H1 (cell line): ENCODE data around the gene RMDN3. TPM values are rescaled to one million over a fixed set of nuclear protein-coding genes. Genes with fewer than 3 reads are reported as not detected.
A peak's percentile ranks its signal among the peaks of the same experiment; 100 is the strongest.

ENCODE experiments used
- CTCF ChIA-PET: fragments of 300-600 bp; sonication (Branson Sonifier 250); formaldehyde crosslinking; loops from one replicate; lab custom pipeline; 2021; ENCODE audit not compliant: partially characterized antibody; lab: Charles Lee
- POLR2A ChIA-PET: fragments of 300-600 bp; sonication (Branson Sonifier 250); formaldehyde crosslinking; loops from one replicate; lab custom pipeline; 2021; ENCODE audit warnings: inconsistent platforms; ENCODE audit not compliant: partially characterized antibody; lab: Charles Lee
- DNase-seq, 2 experiments: peaks; one replicate each; pipeline versions ENCODE4 v3.0.0 to v3.0.0-alpha.2; 2010 to 2022; ENCODE audit warnings: low spot score in 2 of 2, low read depth in 1 of 2, mixed read lengths in 1 of 2
- FAIRE-seq: peaks from 2 replicates; lab custom pipeline; 2011; peaks lifted over from hg19 to GRCh38; lab: Jason Lieb, UNC
- H2AFZ ChIP-seq: 2 replicates; pipeline ENCODE4 v1.8.1; 2012; ENCODE audit warnings: low read length, inconsistent platforms
- H2AK5ac ChIP-seq: 2 replicates; pipeline ENCODE4 v1.6.1; 2013; ENCODE audit warnings: low read depth, low read length
- H2BK120ac ChIP-seq: replicated peaks from 2 replicates; pipeline ENCODE3; 2013; ENCODE audit warnings: low read depth, low read length, inconsistent platforms
- H2BK12ac ChIP-seq: 2 replicates; pipeline ENCODE4 v1.6.1; 2013; ENCODE audit warnings: low read depth, low read length
- H2BK15ac ChIP-seq: 2 replicates; pipeline ENCODE4 v1.6.1; 2013; ENCODE audit warnings: low read length
- H2BK20ac ChIP-seq: 2 replicates; pipeline ENCODE4 v1.6.1; 2013; ENCODE audit warnings: low read length
- H2BK5ac ChIP-seq: 2 replicates; pipeline ENCODE4 v1.6.1; 2013; ENCODE audit warnings: low read depth, low read length
- H3K14ac ChIP-seq: 2 replicates; pipeline ENCODE4 v1.6.1; 2013; ENCODE audit warnings: inconsistent platforms; ENCODE audit not compliant: insufficient read length
- H3K18ac ChIP-seq: 2 replicates; pipeline ENCODE4 v1.6.1; 2013; ENCODE audit warnings: low read length; ENCODE audit errors: extremely low read depth
- H3K23ac ChIP-seq: 2 replicates; pipeline ENCODE4 v1.6.1; 2013; ENCODE audit warnings: inconsistent platforms; ENCODE audit not compliant: insufficient read length
- H3K23me2 ChIP-seq: 2 replicates; pipeline ENCODE4 v1.6.1; 2013; ENCODE audit warnings: low read depth, low read length
- H3K27ac ChIP-seq: 2 replicates; pipeline ENCODE4 v1.6.1; 2011; ENCODE audit warnings: low read depth, low read length, inconsistent platforms
- H3K27me3 ChIP-seq, 4 experiments: replicated peaks in 1 of 4; 1 replicate in 1 of 4; 2 replicates in 3 of 4; pipeline versions ENCODE4 v1.6.1 to v1.8.1; 2011 to 2013; ENCODE audit warnings: low read length in 3 of 4, mild to moderate bottlenecking in 3 of 4, inconsistent platforms in 2 of 4, mixed read lengths in 2 of 4, moderate library complexity in 1 of 4; ENCODE audit not compliant: control insufficient read depth in 3 of 4, insufficient read depth in 3 of 4; ENCODE audit errors: extremely low read depth in 1 of 4
- H3K36me3 ChIP-seq, 4 experiments: 2 replicates each; pipeline versions ENCODE4 v1.6.1 to v1.8.1; 2011 to 2013; ENCODE audit warnings: mild to moderate bottlenecking in 4 of 4, low read length in 3 of 4, moderate library complexity in 2 of 4, control low read depth in 1 of 4, inconsistent platforms in 1 of 4; ENCODE audit not compliant: insufficient read depth in 4 of 4, control insufficient read depth in 2 of 4
- H3K4ac ChIP-seq: replicated peaks from 2 replicates; pipeline ENCODE3; 2013; ENCODE audit warnings: low read length, low read depth, mixed read lengths, inconsistent platforms; ENCODE audit not compliant: insufficient read length
- H3K4me1 ChIP-seq, 4 experiments: replicated peaks in 1 of 4; 1 replicate in 1 of 4; 2 replicates in 3 of 4; pipeline versions ENCODE4 v1.6.1 to v1.8.1; 2011 to 2013; ENCODE audit warnings: low read length in 3 of 4, inconsistent platforms in 2 of 4, mixed read lengths in 1 of 4; ENCODE audit not compliant: insufficient read depth in 4 of 4, control insufficient read depth in 3 of 4
- H3K4me2 ChIP-seq, 2 experiments: 2 replicates each; pipeline versions ENCODE4 v1.6.1 to v1.8.1; 2011 to 2013; ENCODE audit warnings: low read depth in 2 of 2, low read length in 2 of 2, control low read depth in 1 of 2, inconsistent platforms in 1 of 2, mild to moderate bottlenecking in 1 of 2; ENCODE audit not compliant: insufficient read depth in 1 of 2
- H3K4me3 ChIP-seq, 4 experiments: fragments of 200-600, 300-600 bp in 1 of 4; sonication (generic), shearing (Covaris generic), sonication (Bioruptor Twin) in 1 of 4; 2 replicates each; pipeline versions ENCODE4 v1.5.1 to v1.8.1; 2011 to 2016; ENCODE audit warnings: low read length in 4 of 4, low read depth in 3 of 4, control low read depth in 2 of 4, inconsistent platforms in 2 of 4, mild to moderate bottlenecking in 2 of 4, mixed read lengths in 1 of 4, moderate library complexity in 1 of 4; ENCODE audit not compliant: insufficient read depth in 2 of 4; ENCODE audit errors: extremely low read depth in 1 of 4
- H3K56ac ChIP-seq: replicated peaks from 2 replicates; pipeline ENCODE3; 2013; ENCODE audit warnings: low read depth, mild to moderate bottlenecking, mixed read lengths, low read length, inconsistent platforms; ENCODE audit not compliant: insufficient read length
- H3K79me1 ChIP-seq: 2 replicates; pipeline ENCODE4 v1.6.1; 2013; ENCODE audit warnings: low read depth, low read length, control low read depth
- H3K79me2 ChIP-seq, 2 experiments: 2 replicates each; pipeline versions ENCODE4 v1.6.1 to v1.8.1; 2012 to 2013; ENCODE audit warnings: low read length in 2 of 2, mild to moderate bottlenecking in 2 of 2, inconsistent platforms in 1 of 2; ENCODE audit not compliant: insufficient read depth in 2 of 2, control insufficient read depth in 1 of 2
- H3K9ac ChIP-seq, 4 experiments: replicated peaks in 1 of 4; 1 replicate in 1 of 4; 2 replicates in 3 of 4; pipeline versions ENCODE4 v1.6.1 to v1.8.1; 2011 to 2013; ENCODE audit warnings: low read depth in 3 of 4, low read length in 3 of 4, control low read depth in 2 of 4, mild to moderate bottlenecking in 2 of 4, moderate library complexity in 2 of 4, inconsistent platforms in 1 of 4; ENCODE audit errors: extremely low read depth in 1 of 4
- H3K9me3 ChIP-seq, 2 experiments: 2 replicates each; pipeline versions ENCODE4 v1.6.1 to v1.8.1; 2012 to 2013; ENCODE audit warnings: mild to moderate bottlenecking in 2 of 2, moderate library complexity in 2 of 2, control low read depth in 1 of 2, inconsistent platforms in 1 of 2, low read depth in 1 of 2, low read length in 1 of 2, mixed read lengths in 1 of 2; ENCODE audit not compliant: insufficient read depth in 2 of 2
- H4K20me1 ChIP-seq, 2 experiments: replicated peaks in 1 of 2; 2 replicates each; pipeline versions ENCODE3 to v1.8.1; 2011 to 2013; ENCODE audit warnings: inconsistent platforms in 2 of 2, low read length in 2 of 2, mild to moderate bottlenecking in 1 of 2; ENCODE audit not compliant: insufficient read depth in 2 of 2, control insufficient read depth in 1 of 2
- H4K5ac ChIP-seq: 2 replicates; pipeline ENCODE4 v1.6.1; 2013; ENCODE audit warnings: low read length, low read depth, mixed read lengths, inconsistent platforms; ENCODE audit not compliant: insufficient read length
- H4K8ac ChIP-seq: 2 replicates; pipeline ENCODE4 v1.8.0; 2013; ENCODE audit warnings: mild to moderate bottlenecking, moderate library complexity, low read length, inconsistent platforms; ENCODE audit not compliant: insufficient read depth; ENCODE audit errors: extremely low read depth
- H4K91ac ChIP-seq: replicated peaks from 2 replicates; pipeline ENCODE3; 2013; ENCODE audit warnings: low read length, mixed read lengths, inconsistent platforms; ENCODE audit not compliant: insufficient read length
- KDM4A ChIP-seq: IDR thresholded peaks from one replicate; pipeline ENCODE4 v1.7.1; 2012; ENCODE audit warnings: low read depth, mild to moderate bottlenecking, moderate library complexity, low read length, inconsistent platforms; ENCODE audit not compliant: severe bottlenecking
- MAX ChIP-seq: IDR thresholded peaks from 2 replicates; pipeline ENCODE4 v1.6.1; 2012; ENCODE audit warnings: inconsistent platforms
- PHF8 ChIP-seq: fragments of 200-600 bp; sonication (generic); conservative IDR thresholded peaks from 2 replicates; pipeline ENCODE4 v1.7.1; 2012; ENCODE audit warnings: low read depth, mild to moderate bottlenecking, inconsistent platforms, low read length, moderate library complexity
- POLR2A ChIP-seq, 2 experiments: IDR thresholded peaks; 1 replicate in 1 of 2; 2 replicates in 1 of 2; pipeline ENCODE4 v1.6.1; 2011; ENCODE audit warnings: low read depth in 2 of 2, low read length in 2 of 2, mild to moderate bottlenecking in 2 of 2; ENCODE audit errors: control extremely low read depth in 1 of 2
- POLR2AphosphoS5 ChIP-seq: IDR thresholded peaks from 2 replicates; pipeline ENCODE4 v1.6.1; 2011; ENCODE audit warnings: low read depth, low read length
- SAP30 ChIP-seq: fragments of 300-600 bp; sonication (generic); IDR thresholded peaks from 2 replicates; pipeline ENCODE4 v1.7.1; 2012; ENCODE audit warnings: low read length, moderate library complexity, mild to moderate bottlenecking, inconsistent platforms; ENCODE audit not compliant: insufficient read depth, insufficient replicate concordance
- SUZ12 ChIP-seq: fragments of 200-600 bp; sonication (generic); IDR thresholded peaks from 2 replicates; pipeline ENCODE4 v1.6.1; 2012; ENCODE audit warnings: mild to moderate bottlenecking, inconsistent platforms, low read length, moderate library complexity, mixed read lengths
- USF2 ChIP-seq: IDR thresholded peaks from 2 replicates; pipeline ENCODE4 v1.6.1; 2011; ENCODE audit warnings: low read length, improper control_type of control experiment
- YY1 ChIP-seq: IDR thresholded peaks from 2 replicates; pipeline ENCODE4 v1.6.1; 2011; ENCODE audit warnings: low read depth, mild to moderate bottlenecking, low read length
- ZNF274 ChIP-seq: IDR thresholded peaks from 2 replicates; pipeline ENCODE4 v1.7.0; 2012; ENCODE audit warnings: low read length, borderline replicate concordance; ENCODE audit errors: extremely low read depth
- WGBS, 2 experiments: shearing (Covaris generic) in 1 of 2; methylation state at CpG; one replicate each; pipeline versions ENCODE4 v1.1.6 to v1.1.7; 2013 to 2015; ENCODE audit warnings: low lambda C conversion rate in 2 of 2, mixed read lengths in 2 of 2, inconsistent platforms in 1 of 2, low coverage in 1 of 2, missing lambda C conversion rate in 1 of 2; ENCODE audit not compliant: insufficient replicate concordance in 2 of 2, insufficient coverage in 1 of 2, insufficient read length in 1 of 2; ENCODE audit errors: extremely low coverage in 1 of 2, missing lambda C conversion rate in 1 of 2; 5-methylcytosine and 5-hydroxymethylcytosine counted together
- polyA plus RNA-seq, 7 experiments: library from polyadenylated mRNA; depleted of rRNA in 3 of 7; stranded (reverse) in 5 of 7; unstranded in 2 of 7; fragments of >200 nt in 5 of 7; fragments of 200-250 nt in 2 of 7; gene quantifications; 1 replicate in 5 of 7; 2 replicates in 1 of 7; 4 replicates in 1 of 7; pipeline versions ENCODE4 v1.2.1 to v1.2.3, GENCODE V29; 2011 to 2013; ENCODE audit warnings: missing spikeins in 2 of 7, mixed read lengths in 2 of 7
- total RNA-seq: library from RNA; stranded (reverse); fragmentation: NEBNext Ultra II Directional; extraction: Animal tissue kit (Norgen Biotek cat#: 25700); gene quantifications from 2 replicates; pipeline ENCODE4 v1.2.1, GENCODE V29; 2021

The RMDN3 gene
- total and polyA plus RNA-seq, 2 of the 8 experiments (the other 6 are each of a cell fraction or from before 2014, with no cell fraction given) = 10.8 to 24.1 TPM

GRCh38 chr15:40694688-40695468 is 60.2 kb downstream of the RMDN3 start, which contains the start of gene RAD51:
Gene RAD51 (plus strand): TSS chr15:40695174. CDS start chr15:40698759, 3,585 bp downstream.
- Histone ChIP-seq H2BK15ac (no peak within 1 kb of the TSS; the same call in 1 of the 2 replicates), H3K4me2 (peak within 1 kb of the TSS; percentile 68 to 94), H3K4ac (peak within 1 kb of the TSS; percentile 81), H3K23me2 (peaks cover 5% of the 10 kb centered on the region), H3K56ac (peak within 1 kb of the TSS; percentile 95), H3K36me3 (peaks cover 4 to 12% (median 7%) of the 10 kb centered on the region in 4 experiments; a peak in 7 of 8 replicates), H3K4me3 (peak within 1 kb of the TSS; percentile 57 to 96 (median 86)), H2BK5ac (peak within 1 kb of the TSS; percentile 91), H3K9ac (peak within 1 kb of the TSS; percentile 87 to 96 (median 96)), H3K79me1 (peaks cover 4% of the 10 kb centered on the region; the same call in 1 of the 2 replicates), H3K23ac (no peak within 1 kb of the TSS), H4K5ac (peak within 1 kb of the TSS; percentile 71), H4K91ac (peak within 1 kb of the TSS; percentile 72), H3K14ac (no peak within 1 kb of the TSS), H2AFZ (peak within 1 kb of the TSS; percentile 97), H4K20me1 (peaks cover 0 to 4% of the 10 kb centered on the region in 2 experiments), H2BK12ac (no peak within 1 kb of the TSS; the same call in 1 of the 2 replicates), H3K79me2 (peaks cover 0 to 16% of the 10 kb centered on the region in 2 experiments; a peak in 2 of 4 replicates), H3K4me1 (peaks cover 0 to 3% (median 1%) of the 10 kb centered on the region in 4 experiments; a peak in 1 of 7 replicates), H2BK20ac (no peak within 1 kb of the TSS), H2AK5ac (no peak within 1 kb of the TSS), H3K27ac (peak within 1 kb of the TSS; percentile 96), H3K18ac (peak within 1 kb of the TSS; percentile 87), H3K9me3 (no peaks in the 10 kb centered on the region), H3K27me3 (no peaks in the 10 kb centered on the region), H4K8ac (peak within 1 kb of the TSS; percentile 94), H2BK120ac (no peak within 1 kb of the TSS)
- ChIA-PET POLR2A (interaction anchor here (0.7 to 2.1 kb wide), 36 partner anchors 9 to 259 kb away, joined by 3 to 9 read pairs (median 3); partner anchors contain the start of genes CCDC32, CHAC1, DNAJC17 and GCHFR), CTCF (interaction anchor here (0.8 to 2.1 kb wide), 9 partner anchors 9 to 235 kb away, joined by 3 to 11 read pairs (median 3); no protein-coding TSS in a partner anchor)
- 1% methylated on average over 55 of the region's 81 CpGs; no CpG with 5 or more reads in 1 of the 2 experiments for WGBS, 2 experiments
- FAIRE-seq (no peak), DNase-seq (peak; percentile 70 to 92)
- peak; percentile 82 for TF ChIP-seq MAX
- TF ChIP-seq POLR2A (IDR thresholded peaks at IDR 0.05; ENCODE audit: control extremely low read depth in 1 of 2, low read depth in 2 of 2, low read length in 2 of 2) = peak; percentile 90
- no peak for TF ChIP-seq ZNF274
- TF ChIP-seq KDM4A = peak; percentile 69
- peak; percentile 92 for TF ChIP-seq PHF8
- TF ChIP-seq POLR2AphosphoS5 = peak; percentile 88
- TF ChIP-seq YY1 = no peak
- peak; percentile 3; the same call in 1 of the 2 replicates for TF ChIP-seq USF2
- peak; percentile 33 for TF ChIP-seq SAP30
- no peak for TF ChIP-seq SUZ12
